HG02943 (cell line): ENCODE data around the gene C1orf35.
A peak's percentile ranks its signal among the peaks of the same experiment; 100 is the strongest.

Experiments used
- ATAC-seq: cut with Tn5 transposase; IDR thresholded peaks from one replicate; pipeline ENCODE4 v1.9.1; 2021; ENCODE audit warnings: mild to moderate bottlenecking, low read depth, moderate library complexity; ENCODE audit not compliant: unreplicated experiment

Gene C1orf35

GRCh38 chr1:228082214-228082917 is 20.8 kb downstream of the C1orf35 start, which contains the start of gene ARF1:
ARF1 (plus strand) TSS chr1:228082708; CDS start chr1:228097115, 14,407 bp downstream.
- ATAC-seq, result peak; percentile 68

- ATAC-seq, result peak; percentile 16
Observed at GRCh38 chr1:228081578-228082213, 21.4 kb downstream of the C1orf35 start.

GRCh38 chr1:228081144-228081543 is 22.0 kb downstream of the C1orf35 start:
- ATAC-seq, result no peak

GRCh38 chr1:228079601-228080263 is 23.4 kb downstream of the C1orf35 start:
- no peak for ATAC-seq

- no peak for ATAC-seq
Observed at GRCh38 chr1:228079013-228079412, 24.1 kb downstream of the C1orf35 start.

- ATAC-seq, result no peak
Observed at GRCh38 chr1:228077565-228078330, 25.4 kb downstream of the C1orf35 start.

GRCh38 chr1:228076796-228077430 is 26.2 kb downstream of the C1orf35 start:
- ATAC-seq, result no peak

- no peak for ATAC-seq
Observed at GRCh38 chr1:228075801-228076271, 27.3 kb downstream of the C1orf35 start.

GRCh38 chr1:228074954-228075730 is 28.0 kb downstream of the C1orf35 start:
- no peak for ATAC-seq

GRCh38 chr1:228073857-228074545 is 29.1 kb downstream of the C1orf35 start:
- no peak for ATAC-seq

GRCh38 chr1:228073061-228073856 is 29.9 kb downstream of the C1orf35 start:
- ATAC-seq, result no peak

GRCh38 chr1:228072658-228073043 is 30.5 kb downstream of the C1orf35 start:
- no peak for ATAC-seq

- no peak for ATAC-seq
Observed at GRCh38 chr1:228071839-228072657, 31.1 kb downstream of the C1orf35 start.

GRCh38 chr1:228070851-228071250 is 32.3 kb downstream of the C1orf35 start:
- no peak for ATAC-seq

- ATAC-seq, result no peak
Observed at GRCh38 chr1:228070173-228070572, 33.0 kb downstream of the C1orf35 start.

- ATAC-seq, result no peak
Observed at GRCh38 chr1:228068359-228068758, 34.8 kb downstream of the C1orf35 start.
